IMR-90 (cell line): ENCODE data around the gene GABRB2. TPM values are rescaled to one million over a fixed set of nuclear protein-coding genes. Genes with fewer than 3 reads are reported as not detected.

Experiments
- ATAC-seq: fragments of 200-7000 bp; cut with Tn5 transposase; 2 replicates; pipeline ENCODE4 v1.9.1; 2020; ENCODE audit warnings: low read depth, mild to moderate bottlenecking, moderate library complexity
- BruUV-seq: library from RNA; stranded (reverse); fragments of 400-500 nt; replicated peaks from 2 replicates; lab custom pipeline; 2021; lab: Mats Ljungman, UMichigan
- CTCF ChIA-PET: fragments of 300-600 bp; formaldehyde crosslinking; extraction: SDS; loops from one replicate; lab custom pipeline; 2021; ENCODE audit warnings: antibody characterized with exemption; lab: Yijun Ruan, JAX
- POLR2A ChIA-PET: fragments of 300-600 bp; sonication (Branson Sonifier 250); formaldehyde crosslinking; loops from one replicate; lab custom pipeline; 2022; ENCODE audit warnings: antibody characterized with exemption; ENCODE audit not compliant: unreplicated experiment; lab: Charles Lee
- DNase-seq: peaks from one replicate; pipeline ENCODE4 v3.0.0; 2013
- H2AFZ ChIP-seq: replicated peaks from 2 replicates; pipeline ENCODE3; 2013; ENCODE audit warnings: low read length, mild to moderate bottlenecking; ENCODE audit not compliant: poor library complexity
- H2AK5ac ChIP-seq: 2 replicates; pipeline ENCODE4 v1.6.1; 2013; ENCODE audit warnings: low read depth, low read length, inconsistent platforms
- H2AK9ac ChIP-seq: replicated peaks from 2 replicates; pipeline ENCODE3; 2013; ENCODE audit warnings: mild to moderate bottlenecking, low read depth, low read length, moderate library complexity; ENCODE audit not compliant: poor library complexity
- H2BK120ac ChIP-seq: 2 replicates; pipeline ENCODE4 v1.6.1; 2013; ENCODE audit warnings: low read depth, low read length, inconsistent platforms
- H2BK15ac ChIP-seq: 3 replicates; pipeline ENCODE4 v1.6.1; 2013; ENCODE audit warnings: low read depth, low read length, inconsistent platforms
- H2BK20ac ChIP-seq: 2 replicates; pipeline ENCODE4 v1.6.1; 2013; ENCODE audit warnings: low read depth, mild to moderate bottlenecking, inconsistent platforms, low read length, moderate library complexity
- H2BK5ac ChIP-seq: 2 replicates; pipeline ENCODE4 v1.6.1; 2013; ENCODE audit warnings: mild to moderate bottlenecking, low read depth, low read length, inconsistent platforms; ENCODE audit not compliant: poor library complexity, severe bottlenecking
- H3K14ac ChIP-seq: replicated peaks from 2 replicates; pipeline ENCODE4 v1.6.1; 2013; ENCODE audit warnings: low read depth, low read length, inconsistent platforms
- H3K18ac ChIP-seq: 2 replicates; pipeline ENCODE4 v1.6.1; 2013; ENCODE audit warnings: low read depth, low read length, control low read depth
- H3K23ac ChIP-seq: 2 replicates; pipeline ENCODE4 v1.6.1; 2013; ENCODE audit warnings: low read depth, low read length, inconsistent platforms
- H3K27ac ChIP-seq: 2 replicates; pipeline ENCODE4 v1.5.1; 2013; ENCODE audit warnings: mild to moderate bottlenecking, control low read depth, low read length; ENCODE audit not compliant: insufficient read depth
- H3K27me3 ChIP-seq: 2 replicates; pipeline ENCODE4 v1.6.1; 2013; ENCODE audit warnings: low read length; ENCODE audit not compliant: control insufficient read depth, insufficient read depth
- H3K36me3 ChIP-seq: 2 replicates; pipeline ENCODE4 v1.6.1; 2013; ENCODE audit warnings: low read length, mixed read lengths; ENCODE audit not compliant: control insufficient read depth, insufficient read depth
- H3K4ac ChIP-seq: 2 replicates; pipeline ENCODE4 v1.6.1; 2013; ENCODE audit warnings: low read depth, low read length, inconsistent platforms
- H3K4me1 ChIP-seq: 2 replicates; pipeline ENCODE4 v1.6.1; 2013; ENCODE audit warnings: low read length, mixed read lengths; ENCODE audit not compliant: control insufficient read depth, insufficient read depth
- H3K4me2 ChIP-seq: 2 replicates; pipeline ENCODE4 v1.6.1; 2013; ENCODE audit warnings: low read depth, mild to moderate bottlenecking, control low read depth, low read length, moderate library complexity
- H3K4me3 ChIP-seq: 2 replicates; pipeline ENCODE4 v1.5.1; 2013; ENCODE audit warnings: low read depth, mild to moderate bottlenecking, control low read depth, low read length, moderate library complexity; ENCODE audit not compliant: insufficient read depth
- H3K56ac ChIP-seq: 2 replicates; pipeline ENCODE4 v1.6.1; 2013; ENCODE audit warnings: low read length, inconsistent platforms; ENCODE audit not compliant: insufficient read depth; ENCODE audit errors: extremely low read depth
- H3K79me1 ChIP-seq, 2 experiments: 2 replicates each; pipeline ENCODE4 v1.6.1; 2013; ENCODE audit warnings: low read length in 2 of 2, inconsistent platforms in 1 of 2, low read depth in 1 of 2
- H3K9ac ChIP-seq: 2 replicates; pipeline ENCODE4 v1.6.1; 2013; ENCODE audit warnings: low read depth, low read length, control low read depth
- H3K9me1 ChIP-seq: 2 replicates; pipeline ENCODE4 v1.6.1; 2013; ENCODE audit warnings: low read length, inconsistent platforms; ENCODE audit not compliant: insufficient read depth
- H3K9me3 ChIP-seq: 2 replicates; pipeline ENCODE4 v1.6.1; 2013; ENCODE audit warnings: low read length; ENCODE audit not compliant: control insufficient read depth, insufficient read depth
- H4K20me1 ChIP-seq: 2 replicates; pipeline ENCODE4 v1.6.1; 2013; ENCODE audit warnings: low read length, inconsistent platforms; ENCODE audit not compliant: insufficient read depth
- H4K5ac ChIP-seq: 2 replicates; pipeline ENCODE4 v1.6.1; 2013; ENCODE audit warnings: mild to moderate bottlenecking, low read depth, low read length, control low read depth
- H4K8ac ChIP-seq, 2 experiments: 2 replicates each; pipeline ENCODE4 v1.6.1; 2013; ENCODE audit warnings: low read depth in 2 of 2, low read length in 2 of 2, control low read depth in 1 of 2, inconsistent platforms in 1 of 2
- H4K91ac ChIP-seq: 2 replicates; pipeline ENCODE4 v1.6.1; 2013; ENCODE audit warnings: low read depth, low read length, inconsistent platforms; ENCODE audit not compliant: insufficient read depth
- BHLHE40 ChIP-seq: fragments of 150-350 bp; IDR thresholded peaks from 2 replicates; pipeline ENCODE4 v1.6.1; 2016; ENCODE audit warnings: mild to moderate bottlenecking, low read depth, low read length
- CEBPB ChIP-seq: IDR thresholded peaks from 2 replicates; pipeline ENCODE4 v1.6.1; 2012; ENCODE audit warnings: low read depth, low read length, improper control_type of control experiment
- CHD1 ChIP-seq: IDR thresholded peaks from 2 replicates; pipeline ENCODE4 v1.6.1; 2012; ENCODE audit warnings: low read depth, low read length, improper control_type of control experiment
- CTCF ChIP-seq: conservative IDR thresholded peaks from 2 replicates; pipeline ENCODE4 v1.5.1; 2012; ENCODE audit warnings: mild to moderate bottlenecking, low read depth, low read length, improper control_type of control experiment
- FOS ChIP-seq: fragments of 150-350 bp; IDR thresholded peaks from 2 replicates; pipeline ENCODE4 v1.6.1; 2016; ENCODE audit warnings: low read depth, low read length
- MAFK ChIP-seq: IDR thresholded peaks from 2 replicates; pipeline ENCODE4 v1.6.1; 2012; ENCODE audit warnings: low read depth, low read length, improper control_type of control experiment
- MAZ ChIP-seq: IDR thresholded peaks from 2 replicates; pipeline ENCODE4 v1.6.1; 2012; ENCODE audit warnings: low read depth, mild to moderate bottlenecking, low read length, improper control_type of control experiment, moderate library complexity, borderline replicate concordance
- MXI1 ChIP-seq: IDR thresholded peaks from 2 replicates; pipeline ENCODE4 v1.6.1; 2012; ENCODE audit warnings: low read depth, mild to moderate bottlenecking, low read length, moderate library complexity, borderline replicate concordance
- NFE2L2 ChIP-seq: fragments of 150-350 bp; IDR thresholded peaks from 2 replicates; pipeline ENCODE4 v1.6.1; 2016; ENCODE audit warnings: low read depth, mild to moderate bottlenecking, low read length
- POLR2A ChIP-seq: IDR thresholded peaks from 2 replicates; pipeline ENCODE4 v1.6.1; 2012; ENCODE audit warnings: mild to moderate bottlenecking, low read depth, low read length
- RAD21 ChIP-seq: IDR thresholded peaks from 2 replicates; pipeline ENCODE4 v1.6.1; 2012; ENCODE audit warnings: low read length, improper control_type of control experiment
- RCOR1 ChIP-seq: IDR thresholded peaks from 2 replicates; pipeline ENCODE4 v1.6.1; 2012; ENCODE audit warnings: mild to moderate bottlenecking, low read length, improper control_type of control experiment; ENCODE audit not compliant: insufficient replicate concordance
- RFX5 ChIP-seq: IDR thresholded peaks from 2 replicates; pipeline ENCODE4 v1.8.0; 2012; ENCODE audit warnings: low read depth, mild to moderate bottlenecking, low read length, moderate library complexity
- SMC3 ChIP-seq: fragments of 150-350 bp; IDR thresholded peaks from 2 replicates; pipeline ENCODE4 v1.6.1; 2016; ENCODE audit warnings: low read depth, mild to moderate bottlenecking, antibody characterized with exemption, low read length, moderate library complexity
- USF2 ChIP-seq: fragments of 150-350 bp; IDR thresholded peaks from 2 replicates; pipeline ENCODE4 v1.6.1; 2017; ENCODE audit warnings: mild to moderate bottlenecking, antibody characterized with exemption, low read length, low read depth
- WGBS, 2 experiments: methylation state at CpG; one replicate each; pipeline versions ENCODE4 v1.1.5 to v1.1.7; 2013; ENCODE audit warnings: missing lambda C conversion rate in 2 of 2; ENCODE audit not compliant: insufficient read length in 1 of 2; ENCODE audit errors: extremely low coverage in 2 of 2; 5-methylcytosine and 5-hydroxymethylcytosine counted together
- dilution Hi-C: fragments of 300-500 bp; cut with HindIII; formaldehyde crosslinking; loops from one replicate; pipeline ENCODE4 v1.14.3; 2018; ENCODE audit warnings: low sequenced_read_pairs; ENCODE audit not compliant: unreplicated experiment
- in situ Hi-C: fragments of 300-500 bp; cut with MboI; formaldehyde crosslinking; loops from 3 replicates; pipeline ENCODE4 v1.14.3; 2019; ENCODE audit warnings: low sequenced_read_pairs, inconsistent platforms, mixed read lengths
- intact Hi-C: fragments of 100-400 bp; cut with micrococcal nuclease; formaldehyde crosslinking; loops from 2 replicates; pipeline ENCODE4 v1.10.0; 2022
- polyA plus RNA-seq, 3 experiments: library from polyadenylated mRNA; depleted of rRNA; stranded (reverse); fragments of >200 nt; gene quantifications; 2 replicates each; pipeline ENCODE4 v1.2.3, GENCODE V29; 2012; ENCODE audit warnings: low replicate concordance in 1 of 3
- total RNA-seq: library from RNA; depleted of rRNA; stranded (reverse); fragments of >200 nt; gene quantifications from 2 replicates; pipeline ENCODE4 v1.2.3, GENCODE V29; 2012
- TF ChIP-seq, protein P1 (sequence below): fragments of 150-350 bp; IDR thresholded peaks from 2 replicates; pipeline ENCODE4 v1.6.1; 2016; ENCODE audit warnings: low read depth, mild to moderate bottlenecking, low read length, moderate library complexity, borderline replicate concordance

GABRB2 gene
- total and polyA plus RNA-seq, 2 of the 4 experiments (the other 2 are of a cell fraction), result not detected

- dilution Hi-C loops, result no loop called here
- no peaks in the 10 kb centered on the region for H3K27me3 ChIP-seq
- H3K23ac ChIP-seq, result no peak overlapping the region
- no TSS peak for BruUV-seq
- H3K4me3 ChIP-seq, result no peak overlapping the region
- no peaks in the 10 kb centered on the region for H4K20me1 ChIP-seq
- no peak overlapping the region for H2BK15ac ChIP-seq
- WGBS, 2 experiments, result 32% methylated on average over 3 of the region's 5 CpGs; no CpG with 5 or more reads in 1 of the 2 experiments
- no peaks in the 10 kb centered on the region for H3K9me1 ChIP-seq
- H3K79me1 ChIP-seq, result no peaks in the 10 kb centered on the region
- H2AK5ac ChIP-seq, result no peak overlapping the region
- no peak overlapping the region for H2AFZ ChIP-seq
- H3K56ac ChIP-seq, result no peak overlapping the region
- no peak for TF ChIP-seq MXI1
- no peak for TF ChIP-seq USF2
- TF ChIP-seq RFX5, result no peak
- TF ChIP-seq POLR2A, result no peak
- no peak for TF ChIP-seq SMC3
- no peak for TF ChIP-seq BHLHE40
- TF ChIP-seq CHD1, result no peak
- TF ChIP-seq MAFK, result no peak
- no peak for TF ChIP-seq RAD21
- TF ChIP-seq FOS, result no peak
- no peak for TF ChIP-seq CTCF
- TF ChIP-seq NFE2L2, result no peak
- no peak for TF ChIP-seq MAZ
- no peak for TF ChIP-seq CEBPB
- TF ChIP-seq RCOR1, result no peak
- TF ChIP-seq, protein P1, sequence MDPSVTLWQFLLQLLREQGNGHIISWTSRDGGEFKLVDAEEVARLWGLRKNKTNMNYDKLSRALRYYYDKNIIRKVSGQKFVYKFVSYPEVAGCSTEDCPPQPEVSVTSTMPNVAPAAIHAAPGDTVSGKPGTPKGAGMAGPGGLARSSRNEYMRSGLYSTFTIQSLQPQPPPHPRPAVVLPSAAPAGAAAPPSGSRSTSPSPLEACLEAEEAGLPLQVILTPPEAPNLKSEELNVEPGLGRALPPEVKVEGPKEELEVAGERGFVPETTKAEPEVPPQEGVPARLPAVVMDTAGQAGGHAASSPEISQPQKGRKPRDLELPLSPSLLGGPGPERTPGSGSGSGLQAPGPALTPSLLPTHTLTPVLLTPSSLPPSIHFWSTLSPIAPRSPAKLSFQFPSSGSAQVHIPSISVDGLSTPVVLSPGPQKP, result no peak
- no peak overlapping the region for H4K5ac ChIP-seq
- no peak overlapping the region for H4K91ac ChIP-seq
- no peaks in the 10 kb centered on the region for H3K4me1 ChIP-seq
- no peak overlapping the region for H2AK9ac ChIP-seq
- H3K9ac ChIP-seq, result no peak overlapping the region
- DNase-seq (no peak), ATAC-seq (no peak)
- POLR2A ChIA-PET, result no interaction called here
- H3K4me2 ChIP-seq, result no peak overlapping the region
- H3K14ac ChIP-seq, result no peak overlapping the region
- H2BK5ac ChIP-seq, result no peak overlapping the region
- H2BK120ac ChIP-seq, result no peak overlapping the region
- H3K9me3 ChIP-seq, result no peaks in the 10 kb centered on the region
- no peak overlapping the region for H3K4ac ChIP-seq
- intact Hi-C loops, result no loop called here
- H3K27ac ChIP-seq, result no peak overlapping the region
- CTCF ChIA-PET, result no interaction called here
- no peak overlapping the region for H3K18ac ChIP-seq
- no peaks in the 10 kb centered on the region for H3K36me3 ChIP-seq
- no peak overlapping the region for H2BK20ac ChIP-seq
- in situ Hi-C loops, result no loop called here
- H4K8ac ChIP-seq, result no peak overlapping the region
Observed at GRCh38 chr5:161342886-161343285, 203.6 kb downstream of the GABRB2 start.
